ENCODE data around the gene F5.

Gene F5

GRCh38 chr1:169586067-169586394 is 250 bp downstream of the F5 start:
- no peak for DNase-seq

GRCh38 chr1:169585181-169585580 is 1.1 kb downstream of the F5 start:
- DNase-seq, result no peak

- no peak for DNase-seq
These were observed 1.7 kb downstream of the F5 start for GRCh38 chr1:169584483-169585144.

GRCh38 chr1:169577981-169578738 is 8.1 kb downstream of the F5 start:
- DNase-seq, result no peak

GRCh38 chr1:169576935-169577331 is 9.3 kb downstream of the F5 start:
- no peak for DNase-seq

GRCh38 chr1:169576241-169576934 is 9.9 kb downstream of the F5 start:
- DNase-seq, result no peak

GRCh38 chr1:169574336-169574735 is 11.9 kb downstream of the F5 start:
- DNase-seq, result no peak

GRCh38 chr1:169572187-169572586 is 14.1 kb downstream of the F5 start:
- DNase-seq, result peak; percentile 19

- DNase-seq, result no peak
These were observed 14.8 kb downstream of the F5 start for GRCh38 chr1:169571450-169571849.

- peak; percentile 17 for DNase-seq
These were observed 16.1 kb downstream of the F5 start for GRCh38 chr1:169570172-169570574.

GRCh38 chr1:169568497-169568896 is 17.8 kb downstream of the F5 start:
- peak; percentile 62 for DNase-seq

- no peak for DNase-seq
These were observed 20.7 kb downstream of the F5 start for GRCh38 chr1:169565335-169566271.

- DNase-seq, result no peak
These were observed 22.6 kb downstream of the F5 start for GRCh38 chr1:169563650-169564049.

- DNase-seq, result no peak
These were observed 23.2 kb downstream of the F5 start for GRCh38 chr1:169563019-169563615.

GRCh38 chr1:169561692-169562091 is 24.6 kb downstream of the F5 start:
- DNase-seq, result no peak

GRCh38 chr1:169557131-169557530 is 29.1 kb downstream of the F5 start:
- no peak for DNase-seq

- DNase-seq, result peak; percentile 53
These were observed 36.0 kb downstream of the F5 start for GRCh38 chr1:169550294-169550693.

GRCh38 chr1:169548282-169548681 is 38.0 kb downstream of the F5 start:
- DNase-seq, result no peak

GRCh38 chr1:169546087-169546995 is 39.9 kb downstream of the F5 start:
- DNase-seq, result peak; percentile 70

GRCh38 chr1:169545472-169545871 is 40.8 kb downstream of the F5 start:
- no peak for DNase-seq
